Thyroid gland (tissue), 4 donors: ENCODE results near the gene MYOZ3. TPM values are rescaled to one million over a fixed set of nuclear protein-coding genes. Genes with fewer than 3 reads are reported as not detected.

Experiments used
- DNase-seq, 2 donors: peaks; one replicate each; pipeline ENCODE4 v3.0.0-alpha.2; 2019
- H3K27ac ChIP-seq, 3 donors: fragments of 200-600 bp; sonication (generic); 1 replicate in 2 of 3; 2 replicates in 1 of 3; pipeline ENCODE4 v1.5.1; 2016 to 2019; ENCODE audit warnings: mild to moderate bottlenecking in 1 of 3, moderate library complexity in 1 of 3
- H3K27me3 ChIP-seq: fragments of 200-600 bp; sonication (generic); one replicate; pipeline ENCODE4 v1.5.1; 2019
- H3K36me3 ChIP-seq, 2 donors: fragments of 200-600 bp; sonication (generic); one replicate each; pipeline ENCODE4 v1.5.1; 2016 to 2019
- H3K4me1 ChIP-seq, 2 donors: fragments of 200-600 bp; sonication (generic); one replicate each; pipeline ENCODE4 v1.5.1; 2017 to 2019
- H3K4me3 ChIP-seq, 3 donors: fragments of 200-600 bp; sonication (generic); replicated peaks in 1 of 3; 1 replicate in 2 of 3; 2 replicates in 1 of 3; pipeline ENCODE4 v1.5.1; 2016; ENCODE audit warnings: mild to moderate bottlenecking in 1 of 3
- H3K9me3 ChIP-seq: fragments of 200-600 bp; sonication (generic); one replicate; pipeline ENCODE4 v1.5.1; 2017
- CTCF ChIP-seq, 6 experiments: fragments of 200-600 bp in 3 of 6; fragments of 450-650 bp in 3 of 6; sonication (generic) in 3 of 6; IDR thresholded peaks; one replicate each; pipeline ENCODE4 v1.5.1; 2016 to 2019; ENCODE audit warnings: antibody characterized with exemption in 6 of 6, mild to moderate bottlenecking in 2 of 6, inconsistent platforms in 1 of 6, moderate library complexity in 1 of 6
- POLR2A ChIP-seq, 2 donors: fragments of 450-650 bp; IDR thresholded peaks; one replicate each; pipeline ENCODE4 v1.6.1; 2017; ENCODE audit warnings: antibody characterized with exemption in 2 of 2, mild to moderate bottlenecking in 2 of 2, moderate library complexity in 1 of 2
- WGBS, 2 donors: methylation state at CpG; one replicate each; pipeline ENCODE4 v1.1.5; 2017; 5-methylcytosine and 5-hydroxymethylcytosine counted together
- intact Hi-C: fragments of 100-400 bp; cut with DNase I; formaldehyde crosslinking; loops from one replicate; pipeline ENCODE4 v1.15.1; 2023
- total RNA-seq, 4 donors: library from RNA; depleted of rRNA; stranded (reverse); fragments of >200 nt; gene quantifications; one replicate each; pipeline ENCODE4 v1.2.3, GENCODE V29; 2016

MYOZ3 gene
- total RNA-seq, 4 donors from 2014 or later: 0.11 to 0.29 (median 0.13) TPM; not detected in 1

GRCh38 chr5:150619359-150620230 is 41.5 kb upstream of the MYOZ3 start:
- H3K27me3 ChIP-seq: no peaks in the 10 kb centered on the region
- WGBS, 2 donors: 59 to 61% methylated on average over 23 of the region's 24 CpGs
- H3K4me1 ChIP-seq: peaks cover 17 to 50% of the 10 kb centered on the region in 2 donors
- DNase-seq: no peak
- no peaks in the 10 kb centered on the region for H3K36me3 ChIP-seq
- H3K27ac ChIP-seq: peak overlapping the region; percentile 18 to 65 (median 33)
- no peak overlapping the region for H3K4me3 ChIP-seq
- intact Hi-C loops: no loop called here
- TF ChIP-seq POLR2A (IDR thresholded peaks at IDR 0.05): no peak
- no peak for TF ChIP-seq CTCF (IDR thresholded peaks at IDR 0.05)
- no peaks in the 10 kb centered on the region for H3K9me3 ChIP-seq

GRCh38 chr5:150621301-150621700 is 39.8 kb upstream of the MYOZ3 start:
- H3K4me3 ChIP-seq: no peak overlapping the region
- WGBS, 2 donors: 67 to 80% methylated on average over 5 of the region's 5 CpGs
- intact Hi-C loops: no loop called here
- H3K27ac ChIP-seq: no peak overlapping the region
- no peak for TF ChIP-seq POLR2A (IDR thresholded peaks at IDR 0.05)
- no peak for TF ChIP-seq CTCF (IDR thresholded peaks at IDR 0.05)
- H3K9me3 ChIP-seq: no peaks in the 10 kb centered on the region
- H3K4me1 ChIP-seq: peaks cover 5 to 40% of the 10 kb centered on the region in 2 donors
- no peaks in the 10 kb centered on the region for H3K36me3 ChIP-seq
- H3K27me3 ChIP-seq: no peaks in the 10 kb centered on the region
- DNase-seq: no peak

- no peaks in the 10 kb centered on the region for H3K36me3 ChIP-seq
- intact Hi-C loops: no loop called here
- H3K27me3 ChIP-seq: no peaks in the 10 kb centered on the region
- no peak overlapping the region for H3K4me3 ChIP-seq
- H3K4me1 ChIP-seq: peaks cover 5 to 43% of the 10 kb centered on the region in 2 donors
- no peak for DNase-seq
- no peak for TF ChIP-seq CTCF (IDR thresholded peaks at IDR 0.05)
- no peak for TF ChIP-seq POLR2A (IDR thresholded peaks at IDR 0.05)
- H3K27ac ChIP-seq: no peak overlapping the region
- 20 to 48% methylated on average over 1 to 2 of the region's 2 CpGs for WGBS, 2 donors
- H3K9me3 ChIP-seq: no peaks in the 10 kb centered on the region
Measured at GRCh38 chr5:150622157-150622556, 38.9 kb upstream of the MYOZ3 start.

- H3K27me3 ChIP-seq: no peaks in the 10 kb centered on the region
- no peak overlapping the region for H3K4me3 ChIP-seq
- H3K27ac ChIP-seq: peak overlapping the region in 2 of 3 donors; percentile 26 to 27
- H3K9me3 ChIP-seq: no peaks in the 10 kb centered on the region
- TF ChIP-seq POLR2A (IDR thresholded peaks at IDR 0.05) (no peak), CTCF (IDR thresholded peaks at IDR 0.05) (no peak)
- intact Hi-C loops: no loop called here
- H3K36me3 ChIP-seq: no peaks in the 10 kb centered on the region
- H3K4me1 ChIP-seq: peaks cover 5 to 45% of the 10 kb centered on the region in 2 donors
- 60 to 62% methylated on average over 7 of the region's 7 CpGs for WGBS, 2 donors
- no peak for DNase-seq
Measured at GRCh38 chr5:150623152-150623877, 37.7 kb upstream of the MYOZ3 start.

GRCh38 chr5:150623878-150624216 is 37.2 kb upstream of the MYOZ3 start:
- intact Hi-C loops: no loop called here
- TF ChIP-seq POLR2A (IDR thresholded peaks at IDR 0.05) (no peak), CTCF (IDR thresholded peaks at IDR 0.05) (no peak)
- Histone ChIP-seq H3K4me1 (peaks cover 5 to 48% of the 10 kb centered on the region in 2 donors), H3K27me3 (no peaks in the 10 kb centered on the region), H3K36me3 (no peaks in the 10 kb centered on the region), H3K9me3 (no peaks in the 10 kb centered on the region), H3K4me3 (no peak overlapping the region), H3K27ac (peak overlapping the region; percentile 28 to 83 (median 47))
- 54 to 77% methylated on average over 3 to 5 of the region's 5 CpGs for WGBS, 2 donors
- no peak for DNase-seq
